Ovary (tissue), 9 donors: ENCODE data around the gene ZIC5. TPM values are rescaled to one million over a fixed set of nuclear protein-coding genes. Genes with fewer than 3 reads are reported as not detected.

ENCODE experiments used
- DNase-seq, 5 donors: peaks; one replicate each; pipeline ENCODE4 v3.0.0-alpha.2; 2019 to 2020
- H3K27ac ChIP-seq, 2 donors: fragments of 200-600 bp; one replicate each; pipeline versions ENCODE4 v1.5.1 to v1.8.0; 2019 to 2022
- H3K27me3 ChIP-seq: fragments of 200-600 bp; one replicate; pipeline ENCODE4 v1.8.0; 2022
- H3K36me3 ChIP-seq: fragments of 200-600 bp; sonication (generic); one replicate; pipeline ENCODE4 v1.5.1; 2019
- H3K4me1 ChIP-seq: one replicate; pipeline ENCODE4 v1.8.1; 2013; ENCODE audit warnings: mild to moderate bottlenecking, moderate library complexity; ENCODE audit not compliant: insufficient read depth
- H3K4me3 ChIP-seq: fragments of 200-600 bp; sonication (generic); one replicate; pipeline ENCODE4 v1.5.1; 2017
- H3K9me3 ChIP-seq, 2 donors: fragments of 200-600 bp in 1 of 2; sonication (generic) in 1 of 2; one replicate each; pipeline versions ENCODE4 v1.5.1 to v1.8.1; 2013 to 2019; ENCODE audit warnings: mild to moderate bottlenecking in 1 of 2, moderate library complexity in 1 of 2
- EP300 ChIP-seq: sonication (generic); formaldehyde crosslinking; IDR thresholded peaks from one replicate; pipeline ENCODE4 v1.6.1; 2017; ENCODE audit warnings: antibody characterized with exemption
- POLR2A ChIP-seq: fragments of 450-650 bp; IDR thresholded peaks from one replicate; pipeline ENCODE4 v1.6.1; 2017; ENCODE audit warnings: antibody characterized with exemption, mild to moderate bottlenecking, moderate library complexity
- WGBS, 3 donors: extraction: QIAGEN DNeasy Blood & Tissue Kit in 1 of 3; methylation state at CpG; one replicate each; pipeline versions ENCODE4 v1.1.5 to v1.1.7; 2013 to 2017; 5-methylcytosine and 5-hydroxymethylcytosine counted together
- intact Hi-C, 4 donors: fragments of 100-400 bp; cut with DNase I; formaldehyde crosslinking; loops; one replicate each; pipeline versions ENCODE4 v1.11.0 to v1.15.1; 2022 to 2023
- polyA plus RNA-seq, 2 donors: library from polyadenylated mRNA; stranded (reverse); fragments of 200-250 nt in 1 of 2; fragments of 350-450 nt in 1 of 2; fragmentation: Illumina TruSeq in 1 of 2; extraction: RNeasy Lipid Tissue Mini Kit (QIAGEN cat#74804) in 1 of 2; gene quantifications; one replicate each; pipeline ENCODE4 v1.2.3, GENCODE V29; 2013 to 2014
- total RNA-seq, 7 donors: library from RNA; depleted of rRNA in 2 of 7; stranded (reverse); fragments of >200 nt in 2 of 7; fragmentation: NEBNext Ultra II Directional in 3 of 7; extraction: Animal tissue kit (Norgen Biotek cat#: 25700) in 3 of 7; gene quantifications; one replicate each; pipeline versions ENCODE4 v1.1.0 to v1.2.4, GENCODE V29; 2016 to 2023
- TF ChIP-seq, protein P1 (sequence below), 3 donors: fragments of 450-650 bp in 2 of 3; fragments of 200-600 bp in 1 of 3; IDR thresholded peaks; one replicate each; pipeline versions ENCODE4 v1.5.1 to v1.8.0; 2016 to 2022; ENCODE audit warnings: antibody characterized with exemption in 3 of 3, mild to moderate bottlenecking in 1 of 3
- donor health status: DM: no; HTN: no; CAD: no; lungs with moderate emphysema.
- donor health status: DM: no; HTN: no; CAD: no.
- donor health status: Bipolar disorder and iron deficiency.
- donor health status: DM: yes; HTN: yes; CAD: no.
- donor health status: DM: no; HTN: no; CAD: no.
- donor health status: DM: yes; HTN: yes; CAD: no.

ZIC5 gene
- total and polyA plus RNA-seq, 9 donors: 0.10 to 0.11 TPM; not detected in 7

- TF ChIP-seq, protein P1, sequence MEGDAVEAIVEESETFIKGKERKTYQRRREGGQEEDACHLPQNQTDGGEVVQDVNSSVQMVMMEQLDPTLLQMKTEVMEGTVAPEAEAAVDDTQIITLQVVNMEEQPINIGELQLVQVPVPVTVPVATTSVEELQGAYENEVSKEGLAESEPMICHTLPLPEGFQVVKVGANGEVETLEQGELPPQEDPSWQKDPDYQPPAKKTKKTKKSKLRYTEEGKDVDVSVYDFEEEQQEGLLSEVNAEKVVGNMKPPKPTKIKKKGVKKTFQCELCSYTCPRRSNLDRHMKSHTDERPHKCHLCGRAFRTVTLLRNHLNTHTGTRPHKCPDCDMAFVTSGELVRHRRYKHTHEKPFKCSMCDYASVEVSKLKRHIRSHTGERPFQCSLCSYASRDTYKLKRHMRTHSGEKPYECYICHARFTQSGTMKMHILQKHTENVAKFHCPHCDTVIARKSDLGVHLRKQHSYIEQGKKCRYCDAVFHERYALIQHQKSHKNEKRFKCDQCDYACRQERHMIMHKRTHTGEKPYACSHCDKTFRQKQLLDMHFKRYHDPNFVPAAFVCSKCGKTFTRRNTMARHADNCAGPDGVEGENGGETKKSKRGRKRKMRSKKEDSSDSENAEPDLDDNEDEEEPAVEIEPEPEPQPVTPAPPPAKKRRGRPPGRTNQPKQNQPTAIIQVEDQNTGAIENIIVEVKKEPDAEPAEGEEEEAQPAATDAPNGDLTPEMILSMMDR (IDR thresholded peaks at IDR 0.05): no peak
- TF ChIP-seq EP300: no peak
- no peak for TF ChIP-seq POLR2A
- WGBS, 3 donors: 59 to 67% (median 67%) methylated on average over 1 of the region's 1 CpG
- Histone ChIP-seq H3K27ac (no peak overlapping the region), H3K27me3 (peaks cover 2% of the 10 kb centered on the region), H3K9me3 (no peaks in the 10 kb centered on the region), H3K4me1 (peaks cover under 1% of the 10 kb centered on the region), H3K4me3 (no peak overlapping the region), H3K36me3 (no peaks in the 10 kb centered on the region)
- intact Hi-C loops: no loop called here
- no peak for DNase-seq
Observed at GRCh38 chr13:99962242-99962641, 9.3 kb downstream of the ZIC5 start.

GRCh38 chr13:99961636-99962035 lies 9.9 kb downstream of the ZIC5 start:
- no peak for TF ChIP-seq EP300
- TF ChIP-seq, protein P1 (IDR thresholded peaks at IDR 0.05): no peak
- peaks cover 2% of the 10 kb centered on the region for H3K4me1 ChIP-seq
- H3K27me3 ChIP-seq: peaks cover 2% of the 10 kb centered on the region
- no peak overlapping the region for H3K4me3 ChIP-seq
- no peak for DNase-seq
- H3K27ac ChIP-seq: no peak overlapping the region
- H3K9me3 ChIP-seq: no peaks in the 10 kb centered on the region
- WGBS, 3 donors: 53 to 58% (median 55%) methylated on average over 8 of the region's 8 CpGs
- intact Hi-C loops: no loop called here
- H3K36me3 ChIP-seq: no peaks in the 10 kb centered on the region

GRCh38 chr13:99960663-99961311 lies 10.8 kb downstream of the ZIC5 start:
- TF ChIP-seq, protein P1 (IDR thresholded peaks at IDR 0.05): no peak
- TF ChIP-seq POLR2A (no peak), EP300 (no peak)
- Histone ChIP-seq H3K27ac (no peak overlapping the region), H3K4me1 (peaks cover 7% of the 10 kb centered on the region), H3K4me3 (no peak overlapping the region), H3K36me3 (no peaks in the 10 kb centered on the region), H3K9me3 (no peaks in the 10 kb centered on the region), H3K27me3 (peaks cover 2% of the 10 kb centered on the region)
- intact Hi-C loops: no loop called here
- WGBS, 3 donors: 13 to 15% (median 14%) methylated on average over 13 of the region's 13 CpGs
- DNase-seq: no peak

DNA sequence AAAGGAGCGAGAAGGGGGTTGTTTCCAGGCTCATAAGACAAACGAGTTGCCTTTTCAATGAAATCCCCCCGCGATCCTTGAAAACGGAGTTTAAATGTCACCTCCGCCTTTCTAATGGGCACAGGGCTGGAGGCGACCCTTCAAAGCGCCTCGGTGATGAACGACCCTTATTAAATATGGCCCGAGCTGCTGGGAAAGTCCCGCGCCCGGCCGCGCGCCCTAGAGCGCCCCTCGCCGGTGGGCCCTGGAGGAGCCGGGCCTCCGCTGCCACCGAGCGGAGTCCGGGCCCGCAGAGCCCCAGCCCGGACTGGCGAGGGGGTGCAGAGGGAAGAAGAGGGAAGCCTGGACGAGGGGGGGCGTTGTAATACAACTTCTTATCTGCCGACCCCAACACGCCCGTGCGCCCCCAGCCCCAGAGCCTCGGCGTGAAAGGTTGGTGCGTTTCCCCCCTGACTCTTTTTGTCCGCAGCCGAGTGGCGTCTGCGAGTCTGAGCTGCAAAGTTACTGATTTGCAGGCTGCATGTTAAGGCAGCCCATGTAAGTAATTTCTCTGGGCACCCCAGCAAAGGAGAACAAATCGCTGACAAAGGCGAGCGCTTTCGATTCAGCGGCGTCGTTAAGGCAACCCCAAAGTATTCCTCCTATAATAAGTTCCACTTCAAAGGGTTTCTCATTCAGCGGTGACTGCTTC lies 11.9 kb downstream of the ZIC5 start:
- Histone ChIP-seq H3K9me3 (no peaks in the 10 kb centered on the region), H3K27ac (no peak overlapping the region), H3K4me1 (peaks cover 7% of the 10 kb centered on the region), H3K27me3 (peaks cover 2% of the 10 kb centered on the region), H3K4me3 (no peak overlapping the region), H3K36me3 (no peaks in the 10 kb centered on the region)
- WGBS, 3 donors: 5 to 6% (median 6%) methylated on average over 49 of the region's 49 CpGs
- TF ChIP-seq, protein P1 (IDR thresholded peaks at IDR 0.05): no peak
- no peak for TF ChIP-seq EP300
- TF ChIP-seq POLR2A: no peak
- no peak for DNase-seq
- intact Hi-C loops: no loop called here
